GM18502 (cell line): Measurements from ENCODE around the gene GREB1.

ENCODE experiments used
- ATAC-seq: cut with Tn5 transposase; IDR thresholded peaks from one replicate; pipeline ENCODE4 v1.9.1; 2021; ENCODE audit warnings: mild to moderate bottlenecking; ENCODE audit not compliant: unreplicated experiment, poor library complexity

The GREB1 gene

GRCh38 chr2:11677136-11678055, 143.6 kb downstream of the GREB1 start:
- no peak for ATAC-seq

- ATAC-seq, result no peak
These were observed 144.6 kb downstream of the GREB1 start for GRCh38 chr2:11678306-11678960.

- no peak for ATAC-seq
These were observed 145.2 kb downstream of the GREB1 start for GRCh38 chr2:11679016-11679415.

DNA sequence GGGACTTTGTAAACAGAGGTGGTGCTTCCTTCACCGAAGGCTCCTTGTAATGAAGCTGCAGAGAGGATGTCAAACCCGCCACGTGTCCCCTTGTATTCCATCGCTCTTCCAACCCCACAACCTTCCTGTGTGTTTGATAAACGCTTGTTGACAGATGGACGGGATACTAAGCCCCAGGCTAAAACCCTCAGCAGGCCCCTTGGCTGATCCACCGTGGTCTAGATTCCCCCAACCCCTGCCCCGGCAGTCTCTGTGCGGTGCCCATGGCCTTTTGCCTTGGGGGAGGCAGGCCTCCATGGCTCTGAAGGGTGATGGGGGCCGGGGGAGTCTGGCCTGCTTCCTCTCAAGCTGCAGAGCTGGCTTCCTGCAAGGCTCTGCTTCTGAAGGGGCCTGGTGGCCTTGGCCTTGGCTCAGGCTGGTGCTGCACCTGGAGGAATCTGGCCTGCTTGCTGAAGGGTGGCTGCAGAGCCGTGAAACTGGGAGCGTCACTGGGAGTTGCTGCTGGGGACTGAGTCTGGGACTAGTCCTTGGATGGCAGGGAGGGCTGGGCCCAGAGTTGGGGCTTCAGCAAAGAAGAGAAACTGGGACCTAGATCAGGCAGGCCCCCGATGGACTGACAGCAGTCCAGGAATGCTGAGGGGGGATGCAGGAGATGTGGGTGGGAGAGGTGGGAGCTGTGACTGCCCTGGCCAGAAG, 145.8 kb downstream of the GREB1 start:
- no peak for ATAC-seq

GRCh38 chr2:11680182-11680900, 146.5 kb downstream of the GREB1 start:
- ATAC-seq, result no peak

DNA sequence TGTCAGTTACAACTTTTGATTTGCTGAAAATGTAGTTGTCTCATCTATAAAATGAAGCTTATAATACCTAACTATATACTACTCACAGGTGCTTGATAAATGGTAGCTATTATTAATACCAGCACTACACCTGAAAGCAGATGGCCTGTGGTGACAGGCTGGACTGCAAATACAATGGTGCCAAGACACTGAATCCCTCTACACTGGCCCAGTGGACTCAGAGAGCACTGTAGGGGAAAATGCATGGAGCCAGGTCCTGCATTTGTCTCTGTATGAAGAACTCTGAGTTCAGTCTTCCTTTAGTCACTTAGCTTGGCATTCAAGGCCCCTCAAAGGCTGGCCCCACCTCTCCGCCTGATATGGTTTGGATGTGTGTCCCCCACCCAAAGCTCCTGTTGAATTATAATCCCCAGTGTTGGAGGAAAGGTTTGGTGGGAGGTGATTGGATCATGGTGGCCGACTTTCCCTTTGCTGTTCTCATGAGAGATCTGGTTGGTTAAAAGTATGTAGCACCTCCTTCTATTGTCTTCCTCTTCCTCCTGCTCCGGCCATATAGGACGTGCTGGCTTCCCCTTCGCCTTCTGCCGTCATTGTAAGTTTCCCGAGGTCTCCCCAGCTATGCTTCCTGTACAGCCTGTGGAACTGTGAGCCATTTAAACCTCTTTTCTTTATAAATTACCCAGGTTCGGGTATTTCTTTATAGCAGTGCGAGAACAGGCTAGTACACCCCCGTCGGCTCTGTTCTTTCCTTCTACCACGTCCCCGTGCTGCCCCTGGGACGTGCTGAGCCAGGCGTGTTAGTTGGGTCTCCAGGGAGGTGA, 147.3 kb downstream of the GREB1 start:
- ATAC-seq, result no peak

DNA sequence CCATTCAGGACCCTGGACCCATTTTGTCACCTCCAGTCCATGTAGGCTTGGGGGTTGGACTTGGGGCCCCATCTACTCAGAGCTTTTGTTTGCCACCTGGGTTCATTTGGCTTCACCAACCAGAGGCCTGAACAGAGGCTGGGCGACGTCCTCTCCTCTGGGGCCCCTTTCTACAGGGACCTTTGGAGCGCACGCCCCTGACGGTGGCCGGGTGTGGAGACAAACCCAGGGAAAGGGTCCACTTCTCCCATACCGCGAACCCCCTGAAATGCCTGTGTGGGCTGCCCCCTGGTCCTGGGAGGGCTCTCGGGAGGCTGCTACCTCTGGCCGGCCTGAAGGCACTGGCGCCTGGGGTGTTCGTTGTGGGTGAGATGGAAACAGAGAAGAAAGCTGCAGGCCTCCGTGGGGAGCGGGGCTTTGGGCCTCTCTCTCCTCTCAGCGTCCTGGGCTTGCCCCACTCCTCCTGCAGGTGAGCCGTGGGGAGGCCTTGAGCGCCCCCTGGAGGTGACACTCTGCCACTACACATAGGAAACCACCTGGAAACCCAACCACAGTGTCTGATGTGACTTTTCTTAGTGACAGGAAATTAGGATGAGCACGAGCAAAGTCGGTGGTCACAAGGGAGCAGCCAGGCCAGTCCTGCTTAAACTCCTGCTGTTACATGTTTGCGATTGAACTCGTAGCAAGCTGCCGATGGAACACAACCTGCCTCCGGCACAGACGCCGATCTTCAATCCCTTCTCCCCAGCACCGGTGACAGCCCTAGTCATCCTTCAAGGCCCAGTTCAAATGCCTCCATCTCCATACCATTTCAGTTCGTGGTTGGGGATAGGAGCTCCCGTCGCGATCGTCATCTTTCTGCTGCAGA, 148.1 kb downstream of the GREB1 start:
- ATAC-seq, result peak; percentile 64

- no peak for ATAC-seq
These were observed 148.7 kb downstream of the GREB1 start for GRCh38 chr2:11682590-11682915.

DNA sequence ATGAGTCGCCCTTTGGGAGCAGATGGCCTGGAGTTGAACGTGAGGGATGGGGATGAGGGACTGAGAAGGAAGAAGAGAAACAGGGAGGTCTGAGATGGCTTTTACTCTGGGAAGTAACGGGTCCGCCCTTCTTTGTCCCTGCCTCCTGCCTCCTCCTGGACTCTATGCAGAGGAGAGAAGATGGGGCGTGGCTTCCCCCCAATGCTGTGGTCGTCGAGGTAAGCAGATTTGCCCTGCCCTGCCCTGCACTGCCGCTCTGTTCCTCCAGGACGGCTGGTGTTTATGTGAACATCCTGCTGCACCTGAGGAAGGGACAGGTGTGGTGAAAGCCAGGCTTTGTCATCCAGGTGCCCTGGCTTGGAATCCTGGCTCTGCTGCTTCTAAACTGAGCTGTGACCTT, 149.6 kb downstream of the GREB1 start:
- no peak for ATAC-seq

DNA sequence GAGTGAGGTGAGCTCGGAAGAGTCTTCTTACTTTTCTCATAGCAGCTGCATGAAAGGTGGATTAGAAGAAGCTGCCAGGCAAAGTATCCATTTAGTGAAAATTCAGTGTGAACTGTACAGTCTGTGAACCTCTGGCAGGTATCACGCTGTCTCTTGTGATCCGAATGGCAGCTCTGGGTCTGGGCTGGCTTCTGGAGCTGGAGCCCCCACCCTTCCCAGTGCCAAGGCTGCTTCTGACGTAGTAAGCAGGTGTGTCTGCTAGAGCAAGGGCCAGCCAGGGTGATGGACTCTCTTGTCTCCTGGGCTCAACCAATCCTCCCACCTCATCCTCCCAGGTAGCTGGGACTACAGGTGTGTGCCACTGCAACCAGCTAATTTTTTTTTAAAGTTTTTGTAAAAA, 150.1 kb downstream of the GREB1 start:
- ATAC-seq, result no peak

DNA sequence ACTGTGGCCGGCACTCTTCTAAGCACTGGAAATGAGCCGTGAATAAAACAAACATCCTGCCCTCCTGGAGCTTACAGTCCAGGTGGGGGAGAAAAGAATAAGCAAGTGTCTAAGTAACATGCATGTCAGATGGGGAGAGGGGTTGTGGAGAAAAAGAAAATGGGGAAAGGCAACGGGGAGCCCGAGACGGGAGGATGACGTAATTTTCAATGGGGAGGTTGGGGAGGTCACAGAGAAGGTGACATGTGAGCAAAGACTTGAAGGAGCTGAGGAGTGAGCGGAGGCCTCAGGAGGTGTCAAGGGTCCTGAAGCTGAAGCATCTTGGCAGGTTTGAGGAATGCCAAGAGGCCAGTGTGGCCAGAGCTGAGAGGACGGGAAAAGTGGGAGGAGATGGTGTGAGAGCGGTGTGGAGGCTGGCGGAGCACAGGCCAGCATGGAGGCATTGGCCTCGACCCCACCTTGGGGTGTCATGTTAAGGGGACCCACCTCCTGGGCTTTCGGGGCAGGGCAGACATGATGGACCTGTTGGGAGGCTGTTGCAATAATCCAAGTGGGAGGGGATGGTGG, 151.1 kb downstream of the GREB1 start:
- ATAC-seq, result no peak

- ATAC-seq, result no peak
These were observed 152.1 kb downstream of the GREB1 start for GRCh38 chr2:11685906-11686470.

DNA sequence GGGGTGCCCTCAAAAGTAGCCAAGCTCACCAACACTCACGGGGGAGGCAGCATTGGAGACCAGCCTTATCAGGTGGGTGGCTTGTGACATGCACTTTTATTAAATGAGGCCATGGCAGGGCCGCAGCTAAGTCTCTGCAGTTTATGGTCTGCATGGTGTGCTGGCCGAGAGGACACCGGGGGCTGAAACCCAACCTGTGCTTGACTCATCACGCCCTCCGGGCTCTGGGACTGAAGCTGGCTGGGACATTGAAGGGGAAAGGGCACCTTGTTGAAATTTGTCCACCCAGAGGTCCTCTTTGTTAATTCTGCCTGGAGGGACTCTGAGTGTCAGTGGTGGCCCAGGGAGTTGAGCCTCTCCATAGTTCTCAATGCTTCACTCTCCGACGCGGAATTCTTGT, 153.9 kb downstream of the GREB1 start:
- ATAC-seq, result no peak

- ATAC-seq, result peak; percentile 88
These were observed 154.6 kb downstream of the GREB1 start for GRCh38 chr2:11688222-11689069.

DNA sequence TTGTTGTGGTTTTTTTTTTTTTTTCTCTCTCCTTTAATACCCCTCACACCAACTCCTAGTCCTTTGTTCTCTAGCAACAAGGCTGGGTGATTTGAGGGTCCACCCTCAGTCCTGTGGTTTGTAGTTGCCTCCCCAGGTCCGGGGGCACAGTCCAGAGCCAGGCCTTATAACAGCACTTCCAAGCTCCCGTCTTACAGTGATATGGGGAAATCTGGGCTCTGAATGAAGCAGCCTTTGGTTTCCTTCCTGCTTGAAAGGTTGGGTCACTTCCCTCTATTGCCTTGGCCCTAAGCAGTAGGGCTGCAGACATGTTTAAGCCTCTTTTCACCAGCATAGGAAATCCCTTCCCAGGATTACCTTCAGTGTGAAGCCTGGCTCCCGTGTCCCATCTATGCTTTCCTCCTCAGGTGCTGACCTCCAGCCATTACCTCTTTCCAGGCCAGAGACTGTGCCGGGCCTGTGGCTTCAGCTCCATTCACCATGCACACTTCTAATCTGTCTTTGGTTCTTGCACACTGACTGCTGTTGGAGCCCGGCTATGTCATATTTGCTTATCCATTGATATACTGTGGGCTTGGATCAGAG, 157.3 kb downstream of the GREB1 start:
- no peak for ATAC-seq
